ENCODE measurements around the gene CCT8. TPM values are rescaled to one million over a fixed set of nuclear protein-coding genes. Genes with fewer than 3 reads are reported as not detected.

The CCT8 gene
- total and polyA plus RNA-seq, 4 donors = 47.0 to 78.2 (median 58.0) TPM

DNA sequence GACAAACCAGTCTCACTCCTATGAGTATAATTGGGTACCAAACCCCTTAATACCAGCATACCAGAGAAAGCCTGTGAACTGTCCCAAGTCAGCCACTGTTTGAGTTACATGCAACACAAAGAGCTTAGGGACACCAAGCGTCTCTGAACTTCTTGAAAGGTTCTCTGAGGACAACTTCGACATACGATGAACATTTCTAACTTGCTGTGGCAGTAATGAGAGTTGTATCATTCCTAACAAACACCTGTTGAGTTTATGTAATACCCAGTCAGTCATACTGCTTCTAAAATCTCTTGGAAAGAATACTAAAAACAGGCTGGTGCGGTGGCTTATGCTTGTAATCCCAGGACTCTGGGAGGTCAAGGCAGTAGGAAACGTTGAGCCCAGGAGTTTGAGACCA, 18.4 kb downstream of the CCT8 start:
- no peak overlapping the region for H3K9ac ChIP-seq (ENCODE audit: low read depth in 1 of 2, low read length in 2 of 2)
- H3K9me3 ChIP-seq (ENCODE audit: control insufficient read depth in 4 of 4, low read length in 3 of 4) = no peaks in the 10 kb centered on the region
- no peak overlapping the region for H3K4me3 ChIP-seq (ENCODE audit: low read depth in 1 of 3, low read length in 3 of 3)
- TF ChIP-seq NR2F2 (IDR thresholded peaks at IDR 0.05) (no peak), TAF1 (conservative IDR thresholded peaks at IDR 0.05) (no peak), GABPA (IDR thresholded peaks at IDR 0.05 in 1 of 2, conservative IDR thresholded peaks at IDR 0.05 in 1 of 2) (no peak), JUND (IDR thresholded peaks at IDR 0.05) (no peak), RXRA (IDR thresholded peaks at IDR 0.05) (no peak), EGR1 (IDR thresholded peaks at IDR 0.05; ENCODE audit: low read depth in 2 of 2) (no peak), FOXA1 (IDR thresholded peaks at IDR 0.05) (no peak), RAD21 (IDR thresholded peaks at IDR 0.05) (no peak), YY1 (IDR thresholded peaks at IDR 0.05) (no peak), SP1 (IDR thresholded peaks at IDR 0.05) (no peak), HNF4G (IDR thresholded peaks at IDR 0.05) (no peak), HNF4A (conservative IDR thresholded peaks at IDR 0.05) (no peak), ZBTB33 (IDR thresholded peaks at IDR 0.05) (no peak), FOXA2 (IDR thresholded peaks at IDR 0.05) (no peak)
- TF ChIP-seq, protein P1, sequence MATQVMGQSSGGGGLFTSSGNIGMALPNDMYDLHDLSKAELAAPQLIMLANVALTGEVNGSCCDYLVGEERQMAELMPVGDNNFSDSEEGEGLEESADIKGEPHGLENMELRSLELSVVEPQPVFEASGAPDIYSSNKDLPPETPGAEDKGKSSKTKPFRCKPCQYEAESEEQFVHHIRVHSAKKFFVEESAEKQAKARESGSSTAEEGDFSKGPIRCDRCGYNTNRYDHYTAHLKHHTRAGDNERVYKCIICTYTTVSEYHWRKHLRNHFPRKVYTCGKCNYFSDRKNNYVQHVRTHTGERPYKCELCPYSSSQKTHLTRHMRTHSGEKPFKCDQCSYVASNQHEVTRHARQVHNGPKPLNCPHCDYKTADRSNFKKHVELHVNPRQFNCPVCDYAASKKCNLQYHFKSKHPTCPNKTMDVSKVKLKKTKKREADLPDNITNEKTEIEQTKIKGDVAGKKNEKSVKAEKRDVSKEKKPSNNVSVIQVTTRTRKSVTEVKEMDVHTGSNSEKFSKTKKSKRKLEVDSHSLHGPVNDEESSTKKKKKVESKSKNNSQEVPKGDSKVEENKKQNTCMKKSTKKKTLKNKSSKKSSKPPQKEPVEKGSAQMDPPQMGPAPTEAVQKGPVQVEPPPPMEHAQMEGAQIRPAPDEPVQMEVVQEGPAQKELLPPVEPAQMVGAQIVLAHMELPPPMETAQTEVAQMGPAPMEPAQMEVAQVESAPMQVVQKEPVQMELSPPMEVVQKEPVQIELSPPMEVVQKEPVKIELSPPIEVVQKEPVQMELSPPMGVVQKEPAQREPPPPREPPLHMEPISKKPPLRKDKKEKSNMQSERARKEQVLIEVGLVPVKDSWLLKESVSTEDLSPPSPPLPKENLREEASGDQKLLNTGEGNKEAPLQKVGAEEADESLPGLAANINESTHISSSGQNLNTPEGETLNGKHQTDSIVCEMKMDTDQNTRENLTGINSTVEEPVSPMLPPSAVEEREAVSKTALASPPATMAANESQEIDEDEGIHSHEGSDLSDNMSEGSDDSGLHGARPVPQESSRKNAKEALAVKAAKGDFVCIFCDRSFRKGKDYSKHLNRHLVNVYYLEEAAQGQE (IDR thresholded peaks at IDR 0.05) = no peak
- TF ChIP-seq, protein P2, sequence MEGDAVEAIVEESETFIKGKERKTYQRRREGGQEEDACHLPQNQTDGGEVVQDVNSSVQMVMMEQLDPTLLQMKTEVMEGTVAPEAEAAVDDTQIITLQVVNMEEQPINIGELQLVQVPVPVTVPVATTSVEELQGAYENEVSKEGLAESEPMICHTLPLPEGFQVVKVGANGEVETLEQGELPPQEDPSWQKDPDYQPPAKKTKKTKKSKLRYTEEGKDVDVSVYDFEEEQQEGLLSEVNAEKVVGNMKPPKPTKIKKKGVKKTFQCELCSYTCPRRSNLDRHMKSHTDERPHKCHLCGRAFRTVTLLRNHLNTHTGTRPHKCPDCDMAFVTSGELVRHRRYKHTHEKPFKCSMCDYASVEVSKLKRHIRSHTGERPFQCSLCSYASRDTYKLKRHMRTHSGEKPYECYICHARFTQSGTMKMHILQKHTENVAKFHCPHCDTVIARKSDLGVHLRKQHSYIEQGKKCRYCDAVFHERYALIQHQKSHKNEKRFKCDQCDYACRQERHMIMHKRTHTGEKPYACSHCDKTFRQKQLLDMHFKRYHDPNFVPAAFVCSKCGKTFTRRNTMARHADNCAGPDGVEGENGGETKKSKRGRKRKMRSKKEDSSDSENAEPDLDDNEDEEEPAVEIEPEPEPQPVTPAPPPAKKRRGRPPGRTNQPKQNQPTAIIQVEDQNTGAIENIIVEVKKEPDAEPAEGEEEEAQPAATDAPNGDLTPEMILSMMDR (IDR thresholded peaks at IDR 0.05; ENCODE audit: low read depth, low read length, missing input control) = no peak
- TF ChIP-seq, protein P3, sequence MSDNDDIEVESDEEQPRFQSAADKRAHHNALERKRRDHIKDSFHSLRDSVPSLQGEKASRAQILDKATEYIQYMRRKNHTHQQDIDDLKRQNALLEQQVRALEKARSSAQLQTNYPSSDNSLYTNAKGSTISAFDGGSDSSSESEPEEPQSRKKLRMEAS (IDR thresholded peaks at IDR 0.05) = no peak
- TF ChIP-seq, protein P4, sequence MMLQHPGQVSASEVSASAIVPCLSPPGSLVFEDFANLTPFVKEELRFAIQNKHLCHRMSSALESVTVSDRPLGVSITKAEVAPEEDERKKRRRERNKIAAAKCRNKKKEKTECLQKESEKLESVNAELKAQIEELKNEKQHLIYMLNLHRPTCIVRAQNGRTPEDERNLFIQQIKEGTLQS (IDR thresholded peaks at IDR 0.05) = no peak
- WGBS = 96% methylated on average over 5 of the region's 5 CpGs
- H3K27ac ChIP-seq (ENCODE audit: low read depth in 1 of 2, low read length in 2 of 2) = no peak overlapping the region
- H3K4me1 ChIP-seq (ENCODE audit: control insufficient read depth in 4 of 4, insufficient read depth in 4 of 4, low read length in 3 of 4) = no peaks in the 10 kb centered on the region
- peaks cover 7 to 80% (median 61%) of the 10 kb centered on the region in 4 donors for H3K36me3 ChIP-seq (ENCODE audit: control insufficient read depth in 4 of 4, insufficient read depth in 3 of 4, low read depth in 1 of 4, low read length in 3 of 4)
- no peaks in the 10 kb centered on the region for H3K27me3 ChIP-seq (ENCODE audit: control insufficient read depth in 4 of 4, insufficient read depth in 4 of 4, low read length in 3 of 4)
- DNase-seq (ENCODE audit: low spot score) = no peak

Measured in liver (tissue), 9 donors.